Gastrocnemius medialis (tissue), 4 donors: ENCODE measurements around the gene CYS1.
"Not testable (repeated sequence)": the region's sequence is repeated elsewhere in the genome, so short reads cannot be mapped to it uniquely, and the experiment has no call there.

Experiments
- CTCF ChIP-seq, 5 experiments: fragments of 450-650 bp in 3 of 5; fragments of 200-600 bp in 2 of 5; sonication (generic) in 2 of 5; IDR thresholded peaks in 4 of 5; conservative IDR thresholded peaks in 1 of 5; 1 replicate in 4 of 5; 2 replicates in 1 of 5; pipeline ENCODE4 v1.5.1; 2016 to 2019; ENCODE audit warnings: antibody characterized with exemption in 5 of 5, mild to moderate bottlenecking in 3 of 5, moderate library complexity in 3 of 5
- POLR2A ChIP-seq, 2 donors: fragments of 450-650 bp; IDR thresholded peaks; one replicate each; pipeline ENCODE4 v1.6.1; 2017; ENCODE audit warnings: antibody characterized with exemption in 2 of 2, mild to moderate bottlenecking in 2 of 2, moderate library complexity in 2 of 2

DNA sequence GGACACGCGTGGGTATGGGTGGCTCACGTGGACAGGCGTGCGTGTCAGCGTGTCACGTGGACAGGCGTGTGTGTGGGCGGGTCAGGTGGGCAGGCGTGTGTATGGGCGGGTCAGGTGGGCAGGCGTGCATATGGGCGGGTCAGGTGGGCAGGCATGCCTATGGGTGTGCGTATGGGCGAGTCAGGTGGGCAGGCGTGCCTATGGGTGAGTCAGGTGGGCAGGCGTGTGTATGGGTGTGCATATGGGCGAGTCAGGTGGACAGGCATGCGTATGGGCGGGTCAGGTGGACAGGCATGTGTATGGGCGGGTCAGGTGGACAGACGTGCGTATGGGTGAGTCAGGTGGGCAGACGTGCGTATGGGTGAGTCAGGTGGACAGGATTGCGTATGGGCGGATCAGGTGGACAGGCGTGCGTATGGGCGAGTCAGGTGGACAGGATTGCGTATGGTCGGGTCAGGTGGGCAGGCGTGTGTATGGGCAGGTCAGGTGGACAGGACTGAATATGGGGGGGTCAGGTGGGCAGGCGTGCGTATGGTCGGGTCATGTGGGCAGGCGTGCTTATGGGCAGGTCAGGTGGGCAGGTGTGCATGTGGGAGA, 67.7 kb downstream of the CYS1 start:
- not testable (repeated sequence) for TF ChIP-seq POLR2A (IDR thresholded peaks at IDR 0.05); CTCF (IDR thresholded peaks at IDR 0.05 in 4 of 5, conservative IDR thresholded peaks at IDR 0.05 in 1 of 5)
